ENCODE data around the gene ZNF132. TPM values are rescaled to one million over a fixed set of nuclear protein-coding genes. Genes with fewer than 3 reads are reported as not detected.

ZNF132 gene
- total RNA-seq, 6 donors from 2014 or later = 3.5 to 18.9 (median 5.0) TPM

DNA sequence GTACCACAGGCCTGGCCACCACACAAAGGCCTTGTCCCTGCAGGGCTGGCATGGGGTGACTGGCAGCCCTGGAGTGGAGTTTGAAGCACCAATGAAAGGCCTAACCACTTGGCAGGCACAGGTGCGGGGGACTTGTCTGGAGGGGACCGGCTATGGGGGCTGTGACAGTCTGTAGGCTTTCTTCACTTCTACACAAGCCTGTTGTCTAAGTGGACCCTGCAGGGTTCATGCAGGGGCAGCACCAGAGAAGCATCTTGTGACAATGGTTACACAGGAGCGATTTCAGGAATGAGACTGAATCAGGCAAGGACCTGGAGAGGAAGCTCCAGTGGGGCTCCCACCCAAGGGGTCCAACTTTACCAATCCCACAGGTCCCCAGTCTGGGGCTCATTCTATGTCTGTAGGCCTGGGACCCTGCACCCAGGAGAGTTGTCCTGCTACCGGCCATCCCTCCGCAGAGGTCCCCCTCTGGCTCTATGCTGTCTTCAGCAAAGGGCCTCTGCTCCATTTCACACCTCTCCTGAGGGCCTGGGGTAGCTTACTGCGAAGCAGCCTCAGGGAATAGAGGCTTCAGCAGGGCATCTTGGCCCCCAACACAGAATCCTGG lies 56.9 kb downstream of the ZNF132 start:
- H3K27me3 ChIP-seq = no peaks in the 10 kb centered on the region
- peaks cover 0 to under 1% (median 0%) of the 10 kb centered on the region in 4 donors for H3K36me3 ChIP-seq
- H3K27ac ChIP-seq = no peak overlapping the region
- WGBS, 2 donors = 92 to 96% methylated on average over 4 to 6 of the region's 6 CpGs
- ATAC-seq (ENCODE audit: low FRiP score in 2 of 2) (no peak), DNase-seq (no peak)
- H3K9me3 ChIP-seq = no peaks in the 10 kb centered on the region
- TF ChIP-seq POLR2AphosphoS5 (IDR thresholded peaks at IDR 0.05) (no peak), EP300 (IDR thresholded peaks at IDR 0.05) (no peak), POLR2A (IDR thresholded peaks at IDR 0.05) (no peak)
- TF ChIP-seq, protein P1, sequence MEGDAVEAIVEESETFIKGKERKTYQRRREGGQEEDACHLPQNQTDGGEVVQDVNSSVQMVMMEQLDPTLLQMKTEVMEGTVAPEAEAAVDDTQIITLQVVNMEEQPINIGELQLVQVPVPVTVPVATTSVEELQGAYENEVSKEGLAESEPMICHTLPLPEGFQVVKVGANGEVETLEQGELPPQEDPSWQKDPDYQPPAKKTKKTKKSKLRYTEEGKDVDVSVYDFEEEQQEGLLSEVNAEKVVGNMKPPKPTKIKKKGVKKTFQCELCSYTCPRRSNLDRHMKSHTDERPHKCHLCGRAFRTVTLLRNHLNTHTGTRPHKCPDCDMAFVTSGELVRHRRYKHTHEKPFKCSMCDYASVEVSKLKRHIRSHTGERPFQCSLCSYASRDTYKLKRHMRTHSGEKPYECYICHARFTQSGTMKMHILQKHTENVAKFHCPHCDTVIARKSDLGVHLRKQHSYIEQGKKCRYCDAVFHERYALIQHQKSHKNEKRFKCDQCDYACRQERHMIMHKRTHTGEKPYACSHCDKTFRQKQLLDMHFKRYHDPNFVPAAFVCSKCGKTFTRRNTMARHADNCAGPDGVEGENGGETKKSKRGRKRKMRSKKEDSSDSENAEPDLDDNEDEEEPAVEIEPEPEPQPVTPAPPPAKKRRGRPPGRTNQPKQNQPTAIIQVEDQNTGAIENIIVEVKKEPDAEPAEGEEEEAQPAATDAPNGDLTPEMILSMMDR (IDR thresholded peaks at IDR 0.05) = no peak
- no peak overlapping the region for H3K4me3 ChIP-seq
- peaks cover 31 to 54% (median 38%) of the 10 kb centered on the region in 4 donors for H3K4me1 ChIP-seq

Small RNA genes lying within 50 kb of the gene (small RNA-seq; reads per million reads assigned to genes)
- gene MIR4754 (0 reads per million in 4 donors), gene RNU6-1337P (0 reads per million in 4 donors)

Other genes starting within 250 kb of the ZNF132 start
- 10 to 100 TPM; 12.8 to 36.7 (median 20.8) TPM for gene ZNF544, start 211.2 kb downstream of the ZNF132 start, total RNA-seq
- 10 to 100 TPM in 1 of 6 donors, 1 to 10 TPM in 5; 4.5 to 13.6 (median 7.1) TPM for gene ZNF8, start 161.2 kb downstream of the ZNF132 start, total RNA-seq
- gene ERVK3-1, start 134.8 kb downstream of the ZNF132 start, total RNA-seq = 10 to 100 TPM; 24.3 to 50.5 (median 37.0) TPM
- gene ZSCAN22, start 113.2 kb downstream of the ZNF132 start, total RNA-seq = 1 to 10 TPM; 1.8 to 6.3 (median 3.7) TPM
- gene A1BG, start 86.7 kb downstream of the ZNF132 start, total RNA-seq = 10 to 100 TPM in 5 of 6 donors, 1 to 10 TPM in 1; 8.4 to 26.6 (median 16.4) TPM
- gene ZNF497, start 77.4 kb downstream of the ZNF132 start, total RNA-seq = 10 to 100 TPM in 1 of 6 donors, 1 to 10 TPM in 5; 1.5 to 15.7 (median 4.0) TPM
- 1 to 10 TPM; 1.8 to 9.4 (median 3.7) TPM for gene ZNF837, start 59.1 kb downstream of the ZNF132 start, total RNA-seq
- 1,000 to 10,000 TPM in 1 of 6 donors, 100 to 1,000 TPM in 5; 291 to 1,408 (median 829) TPM for gene RPS5, start 52.9 kb downstream of the ZNF132 start, total RNA-seq
- gene RNF225, start 44.5 kb downstream of the ZNF132 start, total RNA-seq = 1 to 10 TPM in 2 of 6 donors, under 1 TPM in 1, not detected in 3; 0.27 to 5.2 (median 2.0) TPM
- gene ZNF584, start 31.5 kb downstream of the ZNF132 start, total RNA-seq = 10 to 100 TPM in 4 of 6 donors, 1 to 10 TPM in 2; 7.4 to 31.0 (median 13.1) TPM
- 10 to 100 TPM in 3 of 6 donors, 1 to 10 TPM in 3; 6.9 to 18.9 (median 9.8) TPM for gene ZNF324B, start 11.5 kb upstream of the ZNF132 start, total RNA-seq
- gene ZNF324, start 26.9 kb upstream of the ZNF132 start, total RNA-seq = 10 to 100 TPM; 10.8 to 39.8 (median 18.0) TPM
- 10 to 100 TPM; 10.1 to 30.4 (median 14.4) TPM for gene ZNF446, start 36.2 kb upstream of the ZNF132 start, total RNA-seq
- gene SLC27A5, start 71.8 kb upstream of the ZNF132 start, total RNA-seq = 10 to 100 TPM in 1 of 6 donors, 1 to 10 TPM in 5; 1.6 to 12.2 (median 6.9) TPM
- 10 to 100 TPM; 11.9 to 19.7 (median 15.0) TPM for gene ZBTB45, start 79.7 kb upstream of the ZNF132 start, total RNA-seq
- 100 to 1,000 TPM; 197 to 283 (median 213) TPM for gene TRIM28, start 103.9 kb upstream of the ZNF132 start, total RNA-seq
- 100 to 1,000 TPM in 5 of 6 donors, 10 to 100 TPM in 1; 75.4 to 162 (median 123) TPM for gene CHMP2A, start 115.0 kb upstream of the ZNF132 start, total RNA-seq
- gene UBE2M, start 118.5 kb upstream of the ZNF132 start, total RNA-seq = 10 to 100 TPM; 33.0 to 53.9 (median 41.6) TPM
- 100 to 1,000 TPM in 1 of 6 donors, 10 to 100 TPM in 5; 34.8 to 162 (median 45.5) TPM for gene MZF1, start 133.2 kb upstream of the ZNF132 start, total RNA-seq

Data from upper lobe of left lung (tissue), 6 donors.